HG03064 (cell line): ENCODE results near the gene IGSF6.
"Not testable (repeated sequence)": the region's sequence is repeated elsewhere in the genome, so short reads cannot be mapped to it uniquely, and the experiment has no call there.

Experiments used
- ATAC-seq: cut with Tn5 transposase; IDR thresholded peaks from one replicate; pipeline ENCODE4 v1.9.1; 2021; ENCODE audit warnings: low read depth; ENCODE audit not compliant: unreplicated experiment

IGSF6 gene

DNA sequence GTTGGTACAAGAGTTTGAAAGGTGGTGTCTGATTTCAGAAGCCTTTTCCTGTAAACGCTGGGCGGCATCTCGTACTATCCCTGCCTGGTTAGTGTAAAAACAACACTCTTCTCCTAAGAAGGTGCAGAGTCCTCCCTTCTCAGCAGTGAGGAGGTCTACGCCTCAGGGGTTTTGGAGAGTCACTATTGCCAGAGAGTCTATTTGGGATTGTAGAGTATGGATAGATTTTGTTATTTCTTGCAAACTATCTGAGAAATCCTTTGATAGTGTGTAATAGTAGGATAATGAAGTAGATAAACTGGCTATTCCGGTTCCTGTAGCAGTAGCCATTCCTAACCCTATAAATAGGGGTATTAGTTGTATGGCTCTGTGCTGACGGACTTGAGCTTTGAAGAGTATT lies 21.5 kb downstream of the IGSF6 start:
- not testable (repeated sequence) for ATAC-seq

DNA sequence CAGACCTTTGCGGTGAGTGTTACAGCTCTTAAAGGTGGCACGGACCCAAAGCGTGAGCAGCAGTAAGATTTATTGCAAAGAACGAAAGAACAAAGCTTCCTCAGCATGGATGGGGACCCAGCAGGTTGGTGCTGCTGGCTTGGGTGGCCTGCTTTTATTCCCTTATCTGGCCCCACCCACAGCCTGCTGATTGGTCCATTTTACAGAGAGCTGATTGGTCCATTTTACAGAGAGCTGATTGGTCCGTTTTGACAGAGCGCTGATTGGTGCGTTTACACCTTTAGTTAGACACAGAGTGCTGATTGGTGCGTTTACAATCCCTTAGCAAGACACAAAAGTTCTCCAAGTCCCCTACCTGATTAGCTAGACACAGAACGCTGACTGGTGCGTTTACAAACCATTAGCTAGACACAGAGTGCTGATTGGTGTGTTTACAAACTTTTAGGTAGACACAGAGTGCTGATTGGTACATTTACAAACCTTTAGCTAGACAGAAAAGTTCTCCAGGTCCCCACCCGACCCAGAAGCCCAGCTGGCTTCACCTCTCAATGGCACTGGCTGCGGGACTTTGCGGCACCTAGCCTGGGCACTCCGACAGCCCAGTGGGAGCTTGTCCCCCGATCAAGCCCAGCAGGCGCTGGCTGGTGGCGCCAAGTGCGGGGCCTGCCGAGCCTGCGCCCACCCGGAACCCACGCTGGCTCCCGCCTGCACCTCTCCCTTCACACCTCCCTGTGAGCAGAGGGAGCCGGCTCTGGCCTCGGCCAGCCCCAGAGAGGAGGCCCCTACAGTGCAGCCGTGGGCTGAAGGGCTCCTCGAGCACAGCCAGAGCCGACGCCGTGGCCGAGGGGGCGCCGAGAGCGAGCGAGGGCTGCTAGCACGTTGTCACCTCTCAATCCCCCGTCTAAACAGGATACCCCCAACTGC lies 22.5 kb downstream of the IGSF6 start:
- ATAC-seq: not testable (repeated sequence)

DNA sequence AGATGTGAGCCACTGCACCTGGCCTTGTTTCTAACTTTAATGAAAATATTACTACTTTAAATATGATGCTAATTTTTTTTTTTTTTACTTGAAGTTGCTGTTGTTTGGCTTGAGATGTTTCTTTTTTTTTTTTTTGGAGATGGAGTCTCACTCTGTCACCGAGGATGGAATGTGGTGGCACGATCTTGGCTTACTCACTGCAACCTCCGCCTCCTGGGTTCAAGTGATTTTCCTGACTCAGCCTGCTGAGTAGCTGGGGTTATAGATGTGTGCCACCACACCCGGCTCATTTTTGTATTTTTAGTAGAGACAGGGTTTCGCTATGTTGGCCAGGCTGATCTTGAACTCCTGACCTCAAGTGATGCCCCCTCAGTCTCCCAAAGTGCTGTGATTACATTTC lies 23.6 kb downstream of the IGSF6 start:
- no peak for ATAC-seq

- ATAC-seq: no peak
These were observed 24.2 kb downstream of the IGSF6 start for GRCh38 chr16:21628121-21628726.

DNA sequence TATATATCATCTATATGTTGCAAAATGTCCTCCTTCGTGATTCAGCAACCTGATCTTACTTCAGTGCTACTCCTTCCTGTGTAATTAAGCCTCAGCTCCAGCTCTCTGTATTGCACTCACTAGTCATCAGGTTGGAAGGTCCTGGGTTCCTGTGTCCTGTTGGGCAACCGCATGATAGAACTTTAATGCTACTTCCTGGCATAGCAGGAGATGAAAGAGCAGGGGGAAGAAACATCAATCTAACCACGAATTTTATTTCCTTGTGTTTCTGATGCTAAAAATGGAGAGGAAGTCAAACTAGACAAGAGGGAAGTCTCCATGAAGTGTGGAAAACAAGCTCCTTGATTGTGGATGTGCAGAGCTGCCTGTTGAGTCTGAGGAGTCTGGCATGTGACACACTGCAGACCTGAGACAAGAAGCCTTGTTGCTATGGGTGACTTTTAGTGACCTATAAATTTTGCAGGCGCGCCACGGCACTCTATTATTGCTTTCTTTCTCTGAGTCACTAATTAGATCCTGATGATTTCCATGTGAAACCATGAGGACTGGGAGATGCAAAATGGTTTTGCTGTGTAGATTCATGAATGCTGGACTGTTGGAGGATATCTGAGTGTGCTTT lies 25.6 kb downstream of the IGSF6 start:
- ATAC-seq: no peak

DNA sequence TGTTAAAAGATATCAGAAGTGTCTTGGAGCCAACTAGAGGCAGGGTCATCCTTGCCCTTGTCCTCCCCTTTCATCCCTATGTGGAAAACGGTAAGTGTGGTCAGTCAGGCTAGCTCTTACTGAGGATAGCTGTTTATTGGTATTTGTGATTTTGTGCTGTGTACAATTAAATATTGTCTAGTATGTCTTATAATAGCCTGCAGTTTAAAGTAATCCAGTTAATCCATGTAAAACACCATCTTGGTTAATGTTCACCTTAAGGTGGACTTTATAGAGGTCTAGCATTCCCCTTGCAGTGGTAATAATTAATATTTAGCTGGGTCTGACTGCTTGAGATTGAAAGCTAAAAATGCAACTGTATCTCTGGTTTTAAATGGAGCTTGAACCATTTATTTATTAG lies 27.4 kb downstream of the IGSF6 start:
- ATAC-seq: no peak

DNA sequence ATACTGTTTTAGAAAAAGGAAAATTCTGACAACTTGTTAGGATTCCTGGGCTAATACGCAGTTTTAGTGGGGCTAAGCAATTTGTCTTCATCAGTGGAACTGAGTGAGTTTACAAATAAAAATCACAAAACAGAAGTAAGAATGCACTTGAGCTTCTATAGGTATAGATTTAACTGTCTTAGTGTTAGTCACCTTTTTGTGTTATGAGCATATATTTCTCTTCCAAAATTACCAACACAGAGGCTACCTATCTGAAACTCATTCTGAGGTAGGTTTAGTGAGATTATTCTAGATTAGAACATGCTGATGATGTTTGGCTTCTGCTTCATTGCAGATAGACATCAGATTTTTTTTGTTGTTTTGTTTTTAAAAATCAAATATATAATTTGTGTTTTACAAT lies 29.9 kb downstream of the IGSF6 start:
- no peak for ATAC-seq

DNA sequence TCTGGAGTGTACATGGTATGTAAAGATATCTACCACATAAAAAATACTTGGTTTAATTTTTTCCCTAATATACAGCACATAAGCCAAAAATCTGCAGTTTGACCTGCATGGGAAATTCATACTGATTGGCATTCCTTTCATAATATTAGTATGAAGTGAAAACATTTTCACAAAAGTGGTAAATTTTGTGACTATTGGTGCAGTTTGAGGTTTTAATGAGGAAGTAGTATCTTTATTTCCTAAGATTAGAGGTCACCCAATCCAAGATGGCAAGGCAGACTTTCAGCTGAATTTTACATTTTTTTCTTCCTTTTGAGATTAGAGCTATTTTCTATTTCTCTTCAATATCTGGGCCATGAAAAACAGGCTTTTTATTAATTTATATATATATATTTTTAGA lies 31.8 kb downstream of the IGSF6 start:
- no peak for ATAC-seq

- ATAC-seq: no peak
These were observed 32.5 kb downstream of the IGSF6 start for GRCh38 chr16:21619765-21620425.

DNA sequence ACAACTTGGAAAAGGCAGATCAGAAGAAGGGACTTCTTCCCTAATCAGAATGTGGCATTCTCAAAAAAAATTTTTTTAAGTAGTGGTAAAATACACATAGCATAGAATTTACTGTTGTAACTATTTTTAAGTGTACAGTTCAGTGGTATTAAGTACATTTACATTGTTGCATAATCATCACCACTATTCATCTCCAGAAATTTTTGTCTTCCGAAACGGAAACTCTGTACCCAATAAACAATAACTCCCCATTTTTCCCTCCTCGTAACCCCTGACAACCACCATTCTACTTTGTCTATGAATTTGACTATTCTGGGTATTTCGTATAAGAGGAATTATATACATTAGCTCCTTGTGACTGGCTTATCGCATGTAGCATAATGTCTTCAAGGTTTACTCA lies 34.1 kb downstream of the IGSF6 start:
- ATAC-seq: no peak

DNA sequence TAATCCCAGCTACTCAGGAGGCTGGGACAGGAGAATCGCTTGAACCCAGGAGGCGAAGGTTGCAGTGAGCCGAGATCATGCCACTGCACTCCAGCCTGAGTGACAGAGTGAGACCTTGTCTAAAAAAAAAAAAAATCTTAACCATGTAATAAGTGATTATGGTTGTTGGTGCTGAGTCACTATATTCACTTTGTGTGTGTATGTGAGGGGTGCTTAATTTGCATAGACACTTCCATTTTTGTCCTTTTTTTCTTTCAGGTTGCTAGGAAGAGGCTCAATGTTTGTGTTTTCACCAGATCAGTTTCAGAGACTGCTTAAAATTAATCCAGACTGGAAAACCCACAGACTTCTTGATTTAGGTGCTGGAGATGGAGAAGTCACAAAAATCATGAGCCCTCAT lies 34.8 kb downstream of the IGSF6 start:
- no peak for ATAC-seq

GRCh38 chr16:21614896-21615295 lies 37.5 kb downstream of the IGSF6 start:
- no peak for ATAC-seq

DNA sequence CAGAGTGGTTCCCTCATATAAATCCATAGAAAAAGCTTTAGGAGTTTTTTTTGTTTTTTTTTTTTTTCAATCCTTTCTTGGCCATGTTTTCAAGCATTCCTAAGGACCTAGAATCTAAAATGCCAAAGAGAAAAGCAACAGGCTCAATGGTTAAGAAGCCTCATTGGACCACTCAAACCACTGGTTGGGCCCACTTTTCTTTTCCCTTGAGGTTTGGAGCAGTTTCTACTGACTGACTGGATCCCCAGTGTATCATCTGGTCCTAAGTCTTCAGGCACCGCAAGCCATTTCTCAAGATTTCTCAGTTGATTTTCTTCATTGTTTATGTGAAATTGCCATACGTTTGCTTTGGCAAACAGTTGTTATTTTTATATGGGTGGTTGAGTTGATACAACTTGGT lies 38.6 kb downstream of the IGSF6 start:
- ATAC-seq: no peak

GRCh38 chr16:21613361-21613760 lies 39.0 kb downstream of the IGSF6 start:
- ATAC-seq: no peak

GRCh38 chr16:21611556-21612384 lies 40.6 kb downstream of the IGSF6 start:
- ATAC-seq: no peak

GRCh38 chr16:21611198-21611555 lies 41.2 kb downstream of the IGSF6 start:
- ATAC-seq: no peak

GRCh38 chr16:21610766-21611165 lies 41.6 kb downstream of the IGSF6 start:
- no peak for ATAC-seq

- ATAC-seq: no peak
These were observed 42.3 kb downstream of the IGSF6 start for GRCh38 chr16:21610006-21610544.

- no peak for ATAC-seq
These were observed 43.6 kb downstream of the IGSF6 start for GRCh38 chr16:21608639-21609328.
